Measurements from ENCODE around the gene CHCHD4.

CHCHD4 gene

DNA sequence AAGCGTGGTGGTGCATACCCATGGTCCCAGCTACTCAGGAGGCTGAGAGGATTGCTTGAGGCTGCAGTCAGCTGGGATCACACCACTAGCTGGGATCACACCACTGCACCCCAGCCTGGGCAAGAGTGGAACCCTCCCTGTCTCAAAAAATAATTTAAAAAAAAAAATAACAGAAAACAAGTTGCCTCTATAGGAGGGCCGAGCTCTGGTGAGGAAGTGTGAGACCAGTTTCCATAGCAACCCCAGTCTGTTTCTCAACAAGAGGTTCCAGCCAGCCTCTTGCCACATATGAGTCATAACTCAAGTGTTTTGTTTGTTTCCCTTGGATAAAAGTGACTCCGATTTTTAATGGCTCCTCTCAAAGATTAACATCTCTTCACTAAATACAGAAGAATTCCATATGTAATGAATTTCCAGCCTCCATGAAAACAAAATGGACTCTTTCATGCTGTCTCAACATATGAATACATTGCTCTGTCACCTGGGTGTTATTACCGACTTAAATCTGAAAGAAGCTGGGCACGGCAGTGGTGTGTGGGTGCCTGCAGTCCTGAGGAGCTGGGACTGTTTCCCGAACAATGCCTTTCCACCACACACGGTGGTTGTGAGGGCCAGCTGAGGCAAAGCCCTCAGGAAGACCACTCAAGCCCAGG, 19.9 kb upstream of the CHCHD4 start (continued):
- TF ChIP-seq SP2 (tag by site-specific recombination; IDR thresholded peaks at IDR 0.05) (no peak), EGR2 (tag by site-specific recombination; IDR thresholded peaks at IDR 0.05; ENCODE audit: low read depth) (no peak), ZNF202 (tag by site-specific recombination; IDR thresholded peaks at IDR 0.05; ENCODE audit: borderline replicate concordance) (no peak), ZNF221 (tag by site-specific recombination; IDR thresholded peaks at IDR 0.05; ENCODE audit: borderline replicate concordance) (no peak), ZBTB17 (tag by site-specific recombination; IDR thresholded peaks at IDR 0.05) (peak; percentile 66; the same call in 1 of the 2 replicates), ZNF785 (tag by site-specific recombination; IDR thresholded peaks at IDR 0.05) (no peak), PATZ1 (tag by site-specific recombination; IDR thresholded peaks at IDR 0.05) (0 out of 2 replicates have a peak, but pooled peaks have one; percentile 17), HOXD13 (CRISPR knock-in tag; IDR thresholded peaks at IDR 0.05; ENCODE audit: borderline replicate concordance) (no peak), YY2 (tag by site-specific recombination; IDR thresholded peaks at IDR 0.05) (0 out of 2 replicates have a peak, but pooled peaks have one; percentile 42), ZNF664 (tag by site-specific recombination; IDR thresholded peaks at IDR 0.05) (no peak), ZNF350 (tag by site-specific recombination; IDR thresholded peaks at IDR 0.05) (no peak), ZSCAN30 (tag by site-specific recombination; IDR thresholded peaks at IDR 0.05) (no peak), ZNF138 (tag by site-specific recombination; IDR thresholded peaks at IDR 0.05; ENCODE audit: borderline replicate concordance) (no peak), ZBTB8A (tag by site-specific recombination; IDR thresholded peaks at IDR 0.05) (peak; percentile 26; the same call in 1 of the 2 replicates), ZNF416 (tag by site-specific recombination; IDR thresholded peaks at IDR 0.05) (no peak), ZNF561 (tag by site-specific recombination; IDR thresholded peaks at IDR 0.05; ENCODE audit: borderline replicate concordance) (no peak; the same call in 1 of the 2 replicates), ZBTB44 (tag by site-specific recombination; IDR thresholded peaks at IDR 0.05) (0 out of 2 replicates have a peak, but pooled peaks have one; percentile 22), ZNF292 (tag by site-specific recombination; IDR thresholded peaks at IDR 0.05; ENCODE audit: borderline replicate concordance, low read depth) (no peak), ZNF354C (tag by site-specific recombination; IDR thresholded peaks at IDR 0.05; ENCODE audit: borderline replicate concordance, low read depth) (no peak), ZNF398 (tag by site-specific recombination; IDR thresholded peaks at IDR 0.05) (no peak), ZNF366 (tag by site-specific recombination; conservative IDR thresholded peaks at IDR 0.05) (peak; percentile 80), ZNF157 (tag by site-specific recombination; IDR thresholded peaks at IDR 0.05) (no peak), ZNF513 (tag by site-specific recombination; IDR thresholded peaks at IDR 0.05) (no peak), GLI2 (tag by site-specific recombination; IDR thresholded peaks at IDR 0.05; ENCODE audit: borderline replicate concordance, low read depth) (no peak; the same call in 1 of the 2 replicates), ZBTB49 (tag by site-specific recombination; IDR thresholded peaks at IDR 0.05; ENCODE audit: low read depth) (no peak), ZNF16 (tag by site-specific recombination; IDR thresholded peaks at IDR 0.05; ENCODE audit: low read depth) (no peak)
- TF ChIP-seq, protein P1, sequence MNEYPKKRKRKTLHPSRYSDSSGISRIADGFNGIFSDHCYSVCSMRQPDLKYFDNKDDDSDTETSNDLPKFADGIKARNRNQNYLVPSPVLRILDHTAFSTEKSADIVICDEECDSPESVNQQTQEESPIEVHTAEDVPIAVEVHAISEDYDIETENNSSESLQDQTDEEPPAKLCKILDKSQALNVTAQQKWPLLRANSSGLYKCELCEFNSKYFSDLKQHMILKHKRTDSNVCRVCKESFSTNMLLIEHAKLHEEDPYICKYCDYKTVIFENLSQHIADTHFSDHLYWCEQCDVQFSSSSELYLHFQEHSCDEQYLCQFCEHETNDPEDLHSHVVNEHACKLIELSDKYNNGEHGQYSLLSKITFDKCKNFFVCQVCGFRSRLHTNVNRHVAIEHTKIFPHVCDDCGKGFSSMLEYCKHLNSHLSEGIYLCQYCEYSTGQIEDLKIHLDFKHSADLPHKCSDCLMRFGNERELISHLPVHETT (tag by site-specific recombination; IDR thresholded peaks at IDR 0.05) = no peak

Measured in HEK293 (cell line).